GM23338 (cell line): ENCODE results near the gene PCBP3. TPM values are rescaled to one million over a fixed set of nuclear protein-coding genes. Genes with fewer than 3 reads are reported as not detected.

Experiments used
- ATAC-seq: fragments of 200-7000 bp; cut with Tn5 transposase; 3 replicates; pipeline ENCODE4 v1.9.1; 2020
- DNase-seq: peaks from one replicate; pipeline ENCODE4 v3.0.0-alpha.2; 2015; ENCODE audit warnings: low spot score
- H2AFZ ChIP-seq: fragments of 200-600 bp; sonication (generic); 2 replicates; pipeline ENCODE4 v1.8.0; 2016; ENCODE audit warnings: antibody characterized with exemption, mild to moderate bottlenecking, moderate library complexity
- H3F3A ChIP-seq: fragments of 200-600 bp; sonication (generic); replicated peaks from 2 replicates; pipeline ENCODE4 v1.8.0; 2017; ENCODE audit warnings: antibody characterized with exemption, mixed run types, low read depth
- H3K27ac ChIP-seq: fragments of 200-600 bp; sonication (generic); 2 replicates; pipeline ENCODE4 v1.6.1; 2016; ENCODE audit warnings: low read depth
- H3K27me3 ChIP-seq: fragments of 200-600 bp; sonication (generic); 2 replicates; pipeline ENCODE4 v1.8.0; 2016; ENCODE audit warnings: mild to moderate bottlenecking, mixed run types, moderate library complexity; ENCODE audit not compliant: insufficient read depth
- H3K36me3 ChIP-seq: fragments of 200-600 bp; sonication (generic); 2 replicates; pipeline ENCODE4 v1.8.0; 2016; ENCODE audit warnings: mild to moderate bottlenecking; ENCODE audit not compliant: insufficient read depth
- H3K4me1 ChIP-seq: fragments of 200-600 bp; sonication (generic); 2 replicates; pipeline ENCODE4 v1.8.0; 2016; ENCODE audit warnings: mild to moderate bottlenecking, moderate library complexity; ENCODE audit not compliant: insufficient read depth
- H3K4me2 ChIP-seq: fragments of 200-600 bp; sonication (generic); 2 replicates; pipeline ENCODE4 v1.7.1; 2017; ENCODE audit warnings: mixed run types
- H3K4me3 ChIP-seq: fragments of 200-600 bp; sonication (generic); 2 replicates; pipeline ENCODE4 v1.6.1; 2016; ENCODE audit warnings: mixed run types
- H3K79me2 ChIP-seq: fragments of 200-600 bp; sonication (generic); replicated peaks from 2 replicates; pipeline ENCODE4 v1.8.0; 2017; ENCODE audit warnings: mild to moderate bottlenecking; ENCODE audit not compliant: insufficient read depth
- H3K9me2 ChIP-seq: fragments of 200-600 bp; sonication (generic); 2 replicates; pipeline ENCODE4 v1.8.0; 2017; ENCODE audit not compliant: insufficient read depth
- H4K20me1 ChIP-seq: fragments of 200-600 bp; sonication (generic); replicated peaks from 2 replicates; pipeline ENCODE4 v1.8.0; 2017; ENCODE audit warnings: mild to moderate bottlenecking; ENCODE audit not compliant: insufficient read depth
- H3K27ac Mint-ChIP-seq: 2 replicates; pipeline ENCODE4 v1.8.0; 2020; ENCODE audit warnings: inconsistent platforms, mild to moderate bottlenecking, moderate library complexity, mixed read lengths
- H3K27me3 Mint-ChIP-seq: 3 replicates; pipeline ENCODE4 v1.8.0; 2022; ENCODE audit warnings: low read depth, mild to moderate bottlenecking, moderate library complexity, mixed read lengths, inconsistent platforms; ENCODE audit not compliant: insufficient read depth, poor library complexity
- H3K36me3 Mint-ChIP-seq: 3 replicates; pipeline ENCODE4 v1.8.0; 2021; ENCODE audit warnings: low read depth, mild to moderate bottlenecking, inconsistent platforms, moderate library complexity, mixed read lengths
- H3K4me1 Mint-ChIP-seq: 3 replicates; pipeline ENCODE4 v1.8.0; 2020; ENCODE audit warnings: mild to moderate bottlenecking, inconsistent platforms, mixed read lengths
- H3K4me3 Mint-ChIP-seq: 3 replicates; pipeline ENCODE4 v1.8.0; 2021; ENCODE audit warnings: moderate library complexity, mild to moderate bottlenecking, inconsistent platforms, mixed read lengths
- H3K9me3 Mint-ChIP-seq: 3 replicates; pipeline ENCODE4 v1.8.0; 2020; ENCODE audit warnings: moderate library complexity, mild to moderate bottlenecking, inconsistent platforms, mixed read lengths
- CREB1 ChIP-seq: fragments of 250-450 bp; sonication (Bioruptor Pico); IDR thresholded peaks from 2 replicates; pipeline ENCODE4 v1.5.0; 2020; ENCODE audit warnings: low read depth, mild to moderate bottlenecking, moderate library complexity
- EZH2phosphoT487 ChIP-seq: fragments of 200-600 bp; sonication (generic); IDR thresholded peaks from one replicate; pipeline ENCODE4 v1.8.1; 2018; ENCODE audit warnings: antibody characterized with exemption; ENCODE audit not compliant: unreplicated experiment
- REST ChIP-seq: IDR thresholded peaks from one replicate; pipeline ENCODE4 v1.6.1; 2018; ENCODE audit warnings: antibody characterized with exemption; ENCODE audit not compliant: unreplicated experiment
- polyA plus RNA-seq: library from polyadenylated mRNA; unstranded; fragments of >200 nt; fragmentation: Nextera tagmentation; extraction: Ambion mirVana; gene quantifications from 2 replicates; pipeline ENCODE4 v1.2.1, GENCODE V29; 2016
- total RNA-seq: library from RNA; depleted of rRNA; stranded (reverse); fragments of >200 nt; shearing (Covaris generic); gene quantifications from 2 replicates; pipeline ENCODE4 v1.2.3, GENCODE V29; 2014
- TF ChIP-seq, protein P1 (sequence below): IDR thresholded peaks from 2 replicates; pipeline ENCODE4 v1.6.1; 2016; ENCODE audit warnings: antibody characterized with exemption

Gene PCBP3
- total and polyA plus RNA-seq, 2 experiments from 2014 or later = 7.1 to 9.1 TPM

GRCh38 chr21:45873418-45873817, 229.9 kb downstream of the PCBP3 start (continued):
- TF ChIP-seq REST = no peak
- no peak for TF ChIP-seq EZH2phosphoT487

DNA sequence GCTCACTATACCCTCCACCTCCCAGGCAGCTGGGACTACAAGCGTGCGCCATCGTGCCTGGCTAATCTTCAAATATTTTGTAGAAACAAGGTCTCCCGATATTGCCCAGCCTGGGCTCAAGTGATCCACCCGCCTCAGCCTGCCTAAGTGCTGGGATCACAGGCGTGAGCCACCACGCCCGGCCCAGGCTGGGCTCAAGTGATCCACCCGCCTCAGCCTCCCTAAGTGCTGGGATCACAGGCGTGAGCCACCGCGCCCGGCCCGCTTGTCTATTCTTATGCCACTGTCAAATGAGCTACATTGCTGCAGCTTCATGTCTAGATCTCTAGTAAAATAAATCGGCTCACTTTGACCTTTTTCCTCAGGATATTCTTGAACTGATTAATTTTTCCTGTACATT, 230.3 kb downstream of the PCBP3 start:
- no peak overlapping the region for H2AFZ ChIP-seq
- no peaks in the 10 kb centered on the region for H3F3A ChIP-seq
- Mint-ChIP-seq H3K27me3 (peaks cover 5% of the 10 kb centered on the region), H3K4me1 (peaks cover 2% of the 10 kb centered on the region; the same call in 1 of the 3 replicates), H3K9me3 (no peaks in the 10 kb centered on the region), H3K36me3 (no peaks in the 10 kb centered on the region), H3K4me3 (no peak overlapping the region), H3K27ac (no peak overlapping the region)
- no peak overlapping the region for H3K27ac ChIP-seq
- no peaks in the 10 kb centered on the region for H4K20me1 ChIP-seq
- H3K4me3 ChIP-seq = no peak overlapping the region
- no peak for ATAC-seq
- H3K4me2 ChIP-seq = no peak overlapping the region
- TF ChIP-seq CREB1 (no peak), REST (no peak), EZH2phosphoT487 (no peak)
- TF ChIP-seq, protein P1, sequence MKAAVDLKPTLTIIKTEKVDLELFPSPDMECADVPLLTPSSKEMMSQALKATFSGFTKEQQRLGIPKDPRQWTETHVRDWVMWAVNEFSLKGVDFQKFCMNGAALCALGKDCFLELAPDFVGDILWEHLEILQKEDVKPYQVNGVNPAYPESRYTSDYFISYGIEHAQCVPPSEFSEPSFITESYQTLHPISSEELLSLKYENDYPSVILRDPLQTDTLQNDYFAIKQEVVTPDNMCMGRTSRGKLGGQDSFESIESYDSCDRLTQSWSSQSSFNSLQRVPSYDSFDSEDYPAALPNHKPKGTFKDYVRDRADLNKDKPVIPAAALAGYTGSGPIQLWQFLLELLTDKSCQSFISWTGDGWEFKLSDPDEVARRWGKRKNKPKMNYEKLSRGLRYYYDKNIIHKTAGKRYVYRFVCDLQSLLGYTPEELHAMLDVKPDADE = no peak
- no peaks in the 10 kb centered on the region for H3K4me1 ChIP-seq
- H3K79me2 ChIP-seq = no peaks in the 10 kb centered on the region
- H3K36me3 ChIP-seq = no peaks in the 10 kb centered on the region
- no peaks in the 10 kb centered on the region for H3K27me3 ChIP-seq
- no peaks in the 10 kb centered on the region for H3K9me2 ChIP-seq
- DNase-seq = no peak
